COLO668 (cell line): Measurements from ENCODE around the gene ELMO3.

Experiments
- DNase-seq: peaks from one replicate; lab custom pipeline; 2025; ENCODE audit not compliant: unreplicated experiment; lab: John Stamatoyannopoulos, UW

ELMO3 gene

GRCh38 chr16:67196881-67197280 lies 2.0 kb upstream of the ELMO3 start:
- no peak for DNase-seq

GRCh38 chr16:67197704-67198103 lies 1.2 kb upstream of the ELMO3 start:
- DNase-seq = no peak

GRCh38 chr16:67198238-67198734 lies 645 bp upstream of the ELMO3 start:
- DNase-seq = peak; percentile 40

GRCh38 chr16:67199808-67200198 lies 872 bp downstream of the ELMO3 start:
- no peak for DNase-seq

GRCh38 chr16:67200491-67200890 lies 1.6 kb downstream of the ELMO3 start:
- DNase-seq = no peak

GRCh38 chr16:67201411-67202345 lies 2.7 kb downstream of the ELMO3 start:
- no peak for DNase-seq

GRCh38 chr16:67202426-67202825 lies 3.5 kb downstream of the ELMO3 start:
- no peak for DNase-seq

GRCh38 chr16:67202956-67203493 lies 4.1 kb downstream of the ELMO3 start:
- DNase-seq = no peak

GRCh38 chr16:67204076-67204475 lies 5.1 kb downstream of the ELMO3 start:
- no peak for DNase-seq

GRCh38 chr16:67206129-67206837 lies 7.4 kb downstream of the ELMO3 start:
- no peak for DNase-seq

- no peak for DNase-seq
Observed at GRCh38 chr16:67206838-67207248, 7.9 kb downstream of the ELMO3 start.

GRCh38 chr16:67207249-67208091 lies 8.5 kb downstream of the ELMO3 start:
- DNase-seq = no peak

- no peak for DNase-seq
Observed at GRCh38 chr16:67208154-67208896, 9.4 kb downstream of the ELMO3 start.

GRCh38 chr16:67209565-67209964 lies 10.6 kb downstream of the ELMO3 start:
- no peak for DNase-seq

- no peak for DNase-seq
Observed at GRCh38 chr16:67210069-67210937, 11.4 kb downstream of the ELMO3 start.

- no peak for DNase-seq
Observed at GRCh38 chr16:67211674-67212073, 12.7 kb downstream of the ELMO3 start.

GRCh38 chr16:67212766-67213165 lies 13.8 kb downstream of the ELMO3 start:
- DNase-seq = no peak

- no peak for DNase-seq
Observed at GRCh38 chr16:67213197-67214019, 14.5 kb downstream of the ELMO3 start.
